IPS-18a (cell line): ENCODE data around the gene STK40.

ENCODE experiments used
- H3K27ac ChIP-seq: one replicate; pipeline ENCODE4 v1.5.1; 2013; ENCODE audit warnings: low read length
- H3K27me3 ChIP-seq: one replicate; pipeline ENCODE4 v1.6.1; 2013; ENCODE audit warnings: mild to moderate bottlenecking, low read length; ENCODE audit not compliant: control insufficient read depth, insufficient read depth
- H3K36me3 ChIP-seq: one replicate; pipeline ENCODE4 v1.6.1; 2013; ENCODE audit warnings: low read depth, low read length; ENCODE audit not compliant: control insufficient read depth
- H3K4me1 ChIP-seq: one replicate; pipeline ENCODE4 v1.6.1; 2013; ENCODE audit warnings: low read depth, low read length; ENCODE audit not compliant: control insufficient read depth
- H3K4me3 ChIP-seq: one replicate; pipeline ENCODE4 v1.5.1; 2013; ENCODE audit warnings: low read length
- H3K9ac ChIP-seq: one replicate; pipeline ENCODE4 v1.6.1; 2013; ENCODE audit warnings: mild to moderate bottlenecking, low read length, moderate library complexity
- H3K9me3 ChIP-seq: one replicate; pipeline ENCODE4 v1.6.1; 2013; ENCODE audit warnings: low read depth, low read length; ENCODE audit not compliant: control insufficient read depth

Gene STK40

GRCh38 chr1:36385410-36386264 is at the start of gene STK40:
Gene STK40, minus strand, starts transcription at chr1:36385924. Its CDS starts 24,592 bp downstream, at chr1:36361332.
- Histone ChIP-seq H3K9ac (peak within 1 kb of the TSS; percentile 92), H3K27ac (peak within 1 kb of the TSS; percentile 92), H3K27me3 (no peaks in the 10 kb centered on the region), H3K4me1 (peaks cover 23% of the 10 kb centered on the region), H3K4me3 (peak within 1 kb of the TSS; percentile 83), H3K36me3 (no peaks in the 10 kb centered on the region), H3K9me3 (no peaks in the 10 kb centered on the region)

DNA sequence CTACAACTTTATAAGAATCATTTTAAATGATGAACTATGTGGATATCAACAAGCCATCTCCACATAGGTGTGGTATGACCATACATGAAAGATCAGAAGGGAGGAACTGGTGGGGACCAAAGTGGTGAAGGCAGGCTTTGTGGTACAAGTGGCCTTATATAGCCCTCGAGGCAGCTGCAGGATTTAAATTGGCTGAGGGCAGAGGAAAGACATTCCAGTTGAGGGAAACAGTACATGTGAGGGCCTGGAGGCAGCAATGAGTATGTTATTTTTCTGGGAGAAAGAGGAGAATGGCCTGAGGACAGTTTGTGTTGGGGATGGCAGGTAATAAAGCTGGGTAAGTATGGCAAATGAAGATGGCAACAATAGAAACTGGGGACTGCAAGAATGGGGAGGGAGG is 47.4 kb upstream of the STK40 start:
- Histone ChIP-seq H3K9ac (no peak overlapping the region), H3K4me3 (no peak overlapping the region), H3K36me3 (no peaks in the 10 kb centered on the region), H3K9me3 (no peaks in the 10 kb centered on the region), H3K27ac (no peak overlapping the region), H3K4me1 (no peaks in the 10 kb centered on the region), H3K27me3 (no peaks in the 10 kb centered on the region)

DNA sequence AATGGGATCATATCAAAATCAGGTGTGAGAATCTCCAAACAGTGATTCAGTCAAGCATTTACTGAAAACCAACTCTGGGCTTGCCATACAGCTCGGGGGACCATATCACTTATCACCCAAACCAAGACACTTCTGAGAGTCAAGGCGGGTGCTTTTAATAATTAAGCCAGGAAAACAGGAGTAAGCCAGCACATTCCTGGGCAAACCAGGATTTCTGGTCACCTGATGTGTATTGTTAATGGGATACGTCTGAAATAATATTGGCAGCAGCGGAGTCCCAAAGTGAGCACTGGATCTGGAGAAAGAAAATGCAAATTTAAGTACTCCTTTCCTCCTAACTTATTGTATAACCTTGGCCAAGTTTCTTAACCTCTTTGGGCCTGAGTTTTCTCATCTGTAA is 46.9 kb upstream of the STK40 start:
- no peak overlapping the region for H3K9ac ChIP-seq
- H3K27me3 ChIP-seq = no peaks in the 10 kb centered on the region
- no peaks in the 10 kb centered on the region for H3K4me1 ChIP-seq
- H3K27ac ChIP-seq = no peak overlapping the region
- no peaks in the 10 kb centered on the region for H3K9me3 ChIP-seq
- no peaks in the 10 kb centered on the region for H3K36me3 ChIP-seq
- H3K4me3 ChIP-seq = no peak overlapping the region

- Histone ChIP-seq H3K4me3 (no peak overlapping the region), H3K27ac (no peak overlapping the region), H3K4me1 (no peaks in the 10 kb centered on the region), H3K36me3 (no peaks in the 10 kb centered on the region), H3K9ac (no peak overlapping the region), H3K9me3 (no peaks in the 10 kb centered on the region), H3K27me3 (no peaks in the 10 kb centered on the region)
Observed at GRCh38 chr1:36425791-36426190, 40.1 kb upstream of the STK40 start.

DNA sequence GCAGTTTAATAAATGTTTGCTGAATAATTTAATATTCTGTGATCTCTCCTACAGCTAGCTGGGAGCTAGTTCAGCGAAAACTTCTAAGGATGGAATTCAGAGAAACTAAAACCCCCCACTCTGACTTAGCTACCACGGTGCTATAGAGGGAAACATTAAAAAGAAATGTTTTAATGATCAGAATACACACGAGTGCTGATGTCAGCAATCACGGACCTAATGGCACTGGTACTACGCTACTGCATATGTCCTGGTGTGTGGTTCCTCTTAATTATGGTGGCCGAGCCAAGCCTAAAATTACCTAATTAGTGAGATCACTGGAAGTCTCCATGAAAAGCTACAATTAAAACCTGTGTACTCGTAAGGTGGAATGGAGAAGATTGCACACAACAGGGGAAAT is 35.9 kb upstream of the STK40 start:
- no peaks in the 10 kb centered on the region for H3K9me3 ChIP-seq
- no peaks in the 10 kb centered on the region for H3K36me3 ChIP-seq
- H3K4me1 ChIP-seq = no peaks in the 10 kb centered on the region
- no peak overlapping the region for H3K27ac ChIP-seq
- no peaks in the 10 kb centered on the region for H3K27me3 ChIP-seq
- H3K9ac ChIP-seq = no peak overlapping the region
- no peak overlapping the region for H3K4me3 ChIP-seq

DNA sequence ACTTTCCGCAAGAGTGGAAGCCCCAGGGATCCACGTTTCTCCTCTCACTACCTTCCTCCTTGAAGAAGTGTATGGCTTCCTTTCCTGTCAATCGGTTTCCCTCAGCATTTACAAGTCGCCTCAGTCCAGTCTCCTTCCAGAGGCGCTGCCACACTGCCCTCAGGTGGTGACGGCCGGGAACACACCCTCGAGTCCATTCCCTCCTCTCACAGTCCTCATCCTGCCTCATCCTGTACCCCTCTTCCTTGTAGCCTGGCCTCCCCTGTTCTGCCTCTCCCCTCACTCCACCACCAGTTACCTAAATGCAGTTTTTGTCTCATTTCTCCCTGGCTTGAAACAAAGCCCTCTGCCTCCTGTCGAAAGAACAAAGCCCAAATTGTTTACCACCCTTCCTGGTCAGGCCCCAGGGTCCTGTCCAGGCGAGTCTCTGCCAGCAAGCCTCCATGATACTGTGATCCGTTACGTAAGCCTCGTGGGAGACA is 35.2 kb upstream of the STK40 start:
- Histone ChIP-seq H3K27me3 (no peaks in the 10 kb centered on the region), H3K4me1 (no peaks in the 10 kb centered on the region), H3K4me3 (no peak overlapping the region), H3K27ac (no peak overlapping the region), H3K9ac (no peak overlapping the region), H3K36me3 (no peaks in the 10 kb centered on the region), H3K9me3 (no peaks in the 10 kb centered on the region)

GRCh38 chr1:36420409-36420808 is 34.7 kb upstream of the STK40 start:
- no peak overlapping the region for H3K27ac ChIP-seq
- H3K9ac ChIP-seq = no peak overlapping the region
- H3K4me1 ChIP-seq = no peaks in the 10 kb centered on the region
- H3K9me3 ChIP-seq = no peaks in the 10 kb centered on the region
- H3K27me3 ChIP-seq = no peaks in the 10 kb centered on the region
- no peaks in the 10 kb centered on the region for H3K36me3 ChIP-seq
- no peak overlapping the region for H3K4me3 ChIP-seq

GRCh38 chr1:36419569-36419968 is 33.8 kb upstream of the STK40 start:
- no peaks in the 10 kb centered on the region for H3K36me3 ChIP-seq
- H3K4me3 ChIP-seq = no peak overlapping the region
- no peak overlapping the region for H3K9ac ChIP-seq
- no peaks in the 10 kb centered on the region for H3K9me3 ChIP-seq
- H3K27ac ChIP-seq = no peak overlapping the region
- H3K27me3 ChIP-seq = no peaks in the 10 kb centered on the region
- H3K4me1 ChIP-seq = no peaks in the 10 kb centered on the region

GRCh38 chr1:36419140-36419539 is 33.4 kb upstream of the STK40 start:
- Histone ChIP-seq H3K9ac (no peak overlapping the region), H3K4me3 (no peak overlapping the region), H3K27me3 (no peaks in the 10 kb centered on the region), H3K4me1 (no peaks in the 10 kb centered on the region), H3K27ac (no peak overlapping the region), H3K36me3 (no peaks in the 10 kb centered on the region), H3K9me3 (no peaks in the 10 kb centered on the region)

DNA sequence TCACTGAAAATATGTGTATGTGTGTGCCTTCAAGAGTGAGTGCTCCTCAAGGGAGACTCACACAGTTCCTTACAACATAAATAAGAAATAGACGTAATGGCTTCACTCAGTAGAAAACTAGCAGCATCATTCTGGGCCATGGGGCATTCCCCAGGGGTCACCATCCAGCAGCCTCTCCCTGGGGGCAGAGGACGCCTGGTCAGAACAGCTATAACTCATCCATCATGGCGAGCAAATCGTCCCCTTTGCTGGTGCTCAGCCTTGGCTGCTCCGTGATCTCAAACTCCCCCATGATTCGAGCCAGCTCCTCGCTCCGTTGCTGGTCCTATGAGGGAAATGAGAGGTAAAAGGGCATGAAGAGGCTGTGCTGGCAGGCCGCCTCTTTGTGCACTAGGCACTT is 32.2 kb upstream of the STK40 start:
- no peaks in the 10 kb centered on the region for H3K4me1 ChIP-seq
- H3K36me3 ChIP-seq = no peaks in the 10 kb centered on the region
- H3K4me3 ChIP-seq = no peak overlapping the region
- H3K27ac ChIP-seq = no peak overlapping the region
- no peaks in the 10 kb centered on the region for H3K27me3 ChIP-seq
- no peaks in the 10 kb centered on the region for H3K9me3 ChIP-seq
- H3K9ac ChIP-seq = no peak overlapping the region

GRCh38 chr1:36415661-36416326 is 30.1 kb upstream of the STK40 start:
- no peaks in the 10 kb centered on the region for H3K36me3 ChIP-seq

GRCh38 chr1:36414384-36414783 is 28.7 kb upstream of the STK40 start:
- Histone ChIP-seq H3K9me3 (no peaks in the 10 kb centered on the region), H3K4me1 (no peaks in the 10 kb centered on the region), H3K27me3 (no peaks in the 10 kb centered on the region), H3K27ac (no peak overlapping the region), H3K9ac (no peak overlapping the region), H3K36me3 (no peaks in the 10 kb centered on the region), H3K4me3 (no peak overlapping the region)

More at GRCh38 chr1:36415661-36416326, 30.1 kb upstream of the STK40 start:
- Histone ChIP-seq H3K4me1 (no peaks in the 10 kb centered on the region), H3K4me3 (no peak overlapping the region), H3K9ac (no peak overlapping the region), H3K27me3 (no peaks in the 10 kb centered on the region), H3K27ac (no peak overlapping the region), H3K9me3 (no peaks in the 10 kb centered on the region)
